GM12872 (cell line): ENCODE results near the gene COL6A2.

Source experiments
- CTCF ChIP-seq: IDR thresholded peaks from 3 replicates; pipeline ENCODE4 v1.5.1; 2011; ENCODE audit warnings: low read depth, mild to moderate bottlenecking, low read length, moderate library complexity; ENCODE audit not compliant: insufficient read depth

Gene COL6A2

GRCh38 chr21:46141767-46142581, 44.1 kb downstream of the COL6A2 start:
- TF ChIP-seq CTCF, result no peak

GRCh38 chr21:46142582-46143473, 44.9 kb downstream of the COL6A2 start:
- no peak for TF ChIP-seq CTCF

- no peak for TF ChIP-seq CTCF
Observed at GRCh38 chr21:46144464-46145070, 46.7 kb downstream of the COL6A2 start.

GRCh38 chr21:46145159-46145839, 47.4 kb downstream of the COL6A2 start:
- TF ChIP-seq CTCF, result no peak

GRCh38 chr21:46145840-46146691, 48.2 kb downstream of the COL6A2 start:
- no peak for TF ChIP-seq CTCF

GRCh38 chr21:46146856-46147255, 48.9 kb downstream of the COL6A2 start:
- TF ChIP-seq CTCF, result no peak
